ENCODE results near the gene NTSR1.

The NTSR1 gene

GRCh38 chr20:62667530-62668440, 40.9 kb upstream of the NTSR1 start:
- H3K4me3 ChIP-seq (ENCODE audit: insufficient read length, low read depth): no peak overlapping the region
- TF ChIP-seq SUZ12 (IDR thresholded peaks at IDR 0.05; ENCODE audit: extremely low read depth, insufficient read depth, insufficient read length) (no peak), YY1 (IDR thresholded peaks at IDR 0.05; ENCODE audit: insufficient read depth, insufficient read length) (no peak), ZNF274 (IDR thresholded peaks at IDR 0.05; ENCODE audit: low read depth, low read length) (no peak)
- H3K36me3 ChIP-seq (ENCODE audit: insufficient read depth, insufficient read length, low read length): no peaks in the 10 kb centered on the region
- peaks cover 6% of the 10 kb centered on the region for H3K27me3 ChIP-seq (ENCODE audit: insufficient read depth, insufficient read length)
- H3K9me3 ChIP-seq (ENCODE audit: insufficient read depth, low read length): no peaks in the 10 kb centered on the region
- no peak overlapping the region for H3K9ac ChIP-seq (ENCODE audit: insufficient read length, low read depth)
- DNase-seq (ENCODE audit: low read depth, low spot score): no peak
- peaks cover 21% of the 10 kb centered on the region for H3K4me1 ChIP-seq (ENCODE audit: insufficient read depth, insufficient read length)

- Histone ChIP-seq H3K9ac (ENCODE audit: insufficient read length, low read depth) (peak overlapping the region; percentile 24), H3K9me3 (ENCODE audit: insufficient read depth, low read length) (no peaks in the 10 kb centered on the region), H3K4me1 (ENCODE audit: insufficient read depth, insufficient read length) (peaks cover 15% of the 10 kb centered on the region), H3K27me3 (ENCODE audit: insufficient read depth, insufficient read length) (peaks cover 6% of the 10 kb centered on the region), H3K4me3 (ENCODE audit: insufficient read length, low read depth) (no peak overlapping the region), H3K36me3 (ENCODE audit: insufficient read depth, insufficient read length, low read length) (no peaks in the 10 kb centered on the region)
- TF ChIP-seq YY1 (IDR thresholded peaks at IDR 0.05; ENCODE audit: insufficient read depth, insufficient read length): no peak
- TF ChIP-seq SUZ12 (IDR thresholded peaks at IDR 0.05; ENCODE audit: extremely low read depth, insufficient read depth, insufficient read length): no peak
- no peak for TF ChIP-seq ZNF274 (IDR thresholded peaks at IDR 0.05; ENCODE audit: low read depth, low read length)
- DNase-seq (ENCODE audit: low read depth, low spot score): peak; percentile 70
These were observed 40.1 kb upstream of the NTSR1 start for GRCh38 chr20:62668441-62669027.

GRCh38 chr20:62669249-62669648, 39.4 kb upstream of the NTSR1 start:
- Histone ChIP-seq H3K36me3 (ENCODE audit: insufficient read depth, insufficient read length, low read length) (no peaks in the 10 kb centered on the region), H3K9ac (ENCODE audit: insufficient read length, low read depth) (peak overlapping the region; percentile 24), H3K4me1 (ENCODE audit: insufficient read depth, insufficient read length) (peaks cover 8% of the 10 kb centered on the region), H3K4me3 (ENCODE audit: insufficient read length, low read depth) (no peak overlapping the region), H3K9me3 (ENCODE audit: insufficient read depth, low read length) (no peaks in the 10 kb centered on the region), H3K27me3 (ENCODE audit: insufficient read depth, insufficient read length) (peaks cover 6% of the 10 kb centered on the region)
- TF ChIP-seq YY1 (IDR thresholded peaks at IDR 0.05; ENCODE audit: insufficient read depth, insufficient read length) (no peak), ZNF274 (IDR thresholded peaks at IDR 0.05; ENCODE audit: low read depth, low read length) (no peak), SUZ12 (IDR thresholded peaks at IDR 0.05; ENCODE audit: extremely low read depth, insufficient read depth, insufficient read length) (no peak)
- no peak for DNase-seq (ENCODE audit: low read depth, low spot score)

DNA sequence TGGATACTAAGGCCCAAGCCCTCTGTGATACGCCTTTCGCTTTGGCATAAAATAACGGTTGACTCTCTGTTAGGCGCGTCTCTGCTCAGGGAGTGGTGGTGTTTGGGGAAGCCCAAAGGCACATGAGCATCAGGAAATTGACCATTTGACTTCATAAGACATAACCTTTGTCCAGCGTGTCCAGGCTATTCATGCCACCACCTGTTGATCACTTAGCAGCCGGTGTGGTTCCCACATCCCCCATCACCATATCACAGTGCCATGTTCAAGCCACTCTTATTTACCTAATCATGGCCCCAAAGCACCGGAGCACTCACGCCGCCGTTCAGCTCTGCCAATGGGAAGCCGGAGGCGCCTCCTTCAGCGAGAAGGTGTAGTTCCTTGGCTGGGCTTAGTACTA, 38.5 kb upstream of the NTSR1 start:
- H3K27me3 ChIP-seq (ENCODE audit: insufficient read depth, insufficient read length): peaks cover 3% of the 10 kb centered on the region
- no peak overlapping the region for H3K9ac ChIP-seq (ENCODE audit: insufficient read length, low read depth)
- TF ChIP-seq YY1 (IDR thresholded peaks at IDR 0.05; ENCODE audit: insufficient read depth, insufficient read length): no peak
- TF ChIP-seq SUZ12 (IDR thresholded peaks at IDR 0.05; ENCODE audit: extremely low read depth, insufficient read depth, insufficient read length): no peak
- TF ChIP-seq ZNF274 (IDR thresholded peaks at IDR 0.05; ENCODE audit: low read depth, low read length): no peak
- H3K4me3 ChIP-seq (ENCODE audit: insufficient read length, low read depth): no peak overlapping the region
- DNase-seq (ENCODE audit: low read depth, low spot score): no peak
- no peaks in the 10 kb centered on the region for H3K9me3 ChIP-seq (ENCODE audit: insufficient read depth, low read length)
- no peaks in the 10 kb centered on the region for H3K36me3 ChIP-seq (ENCODE audit: insufficient read depth, insufficient read length, low read length)
- H3K4me1 ChIP-seq (ENCODE audit: insufficient read depth, insufficient read length): peaks cover 7% of the 10 kb centered on the region

DNA sequence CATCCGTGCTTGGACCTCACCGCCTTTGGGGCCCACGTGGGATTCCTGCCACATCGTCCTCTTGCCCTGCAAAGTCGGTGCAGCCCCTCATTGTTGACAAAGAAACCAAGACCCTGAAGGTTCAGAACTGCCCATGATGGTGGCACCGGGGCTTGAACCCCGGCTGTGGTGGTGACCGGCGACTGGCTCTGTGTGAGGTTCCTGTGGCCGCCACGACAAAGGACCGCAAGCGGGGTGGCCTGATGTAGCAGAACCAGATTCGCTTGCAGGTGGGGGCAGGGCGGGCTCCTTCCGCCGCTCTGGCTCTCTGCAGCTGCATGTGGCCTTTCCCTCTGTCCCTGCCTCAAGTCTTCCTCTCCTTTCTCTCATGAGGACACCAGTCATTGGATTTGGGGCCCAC, 37.6 kb upstream of the NTSR1 start:
- no peaks in the 10 kb centered on the region for H3K36me3 ChIP-seq (ENCODE audit: insufficient read depth, insufficient read length, low read length)
- H3K27me3 ChIP-seq (ENCODE audit: insufficient read depth, insufficient read length): peaks cover 5% of the 10 kb centered on the region
- peaks cover 10% of the 10 kb centered on the region for H3K4me1 ChIP-seq (ENCODE audit: insufficient read depth, insufficient read length)
- H3K4me3 ChIP-seq (ENCODE audit: insufficient read length, low read depth): no peak overlapping the region
- no peak overlapping the region for H3K9ac ChIP-seq (ENCODE audit: insufficient read length, low read depth)
- no peak for TF ChIP-seq SUZ12 (IDR thresholded peaks at IDR 0.05; ENCODE audit: extremely low read depth, insufficient read depth, insufficient read length)
- TF ChIP-seq YY1 (IDR thresholded peaks at IDR 0.05; ENCODE audit: insufficient read depth, insufficient read length): no peak
- no peak for TF ChIP-seq ZNF274 (IDR thresholded peaks at IDR 0.05; ENCODE audit: low read depth, low read length)
- H3K9me3 ChIP-seq (ENCODE audit: insufficient read depth, low read length): no peaks in the 10 kb centered on the region
- DNase-seq (ENCODE audit: low read depth, low spot score): no peak

GRCh38 chr20:62671765-62672164, 36.9 kb upstream of the NTSR1 start:
- H3K36me3 ChIP-seq (ENCODE audit: insufficient read depth, insufficient read length, low read length): no peaks in the 10 kb centered on the region
- H3K9ac ChIP-seq (ENCODE audit: insufficient read length, low read depth): no peak overlapping the region
- H3K9me3 ChIP-seq (ENCODE audit: insufficient read depth, low read length): no peaks in the 10 kb centered on the region
- no peak overlapping the region for H3K4me3 ChIP-seq (ENCODE audit: insufficient read length, low read depth)
- H3K27me3 ChIP-seq (ENCODE audit: insufficient read depth, insufficient read length): peaks cover 2% of the 10 kb centered on the region
- TF ChIP-seq ZNF274 (IDR thresholded peaks at IDR 0.05; ENCODE audit: low read depth, low read length): no peak
- DNase-seq (ENCODE audit: low read depth, low spot score): no peak
- H3K4me1 ChIP-seq (ENCODE audit: insufficient read depth, insufficient read length): peaks cover 10% of the 10 kb centered on the region

- Histone ChIP-seq H3K9ac (ENCODE audit: insufficient read length, low read depth) (no peak overlapping the region), H3K36me3 (ENCODE audit: insufficient read depth, insufficient read length, low read length) (no peaks in the 10 kb centered on the region), H3K4me3 (ENCODE audit: insufficient read length, low read depth) (no peak overlapping the region), H3K4me1 (ENCODE audit: insufficient read depth, insufficient read length) (peaks cover 6% of the 10 kb centered on the region), H3K9me3 (ENCODE audit: insufficient read depth, low read length) (no peaks in the 10 kb centered on the region), H3K27me3 (ENCODE audit: insufficient read depth, insufficient read length) (peaks cover 2% of the 10 kb centered on the region)
- TF ChIP-seq SUZ12 (IDR thresholded peaks at IDR 0.05; ENCODE audit: extremely low read depth, insufficient read depth, insufficient read length): no peak
- TF ChIP-seq YY1 (IDR thresholded peaks at IDR 0.05; ENCODE audit: insufficient read depth, insufficient read length): no peak
- no peak for TF ChIP-seq ZNF274 (IDR thresholded peaks at IDR 0.05; ENCODE audit: low read depth, low read length)
- DNase-seq (ENCODE audit: low read depth, low spot score): no peak
These were observed 34.3 kb upstream of the NTSR1 start for GRCh38 chr20:62674370-62674769.

All from NT2/D1 (cell line).